Peyer's patch (tissue), 4 donors: Measurements from ENCODE around the gene INTU. TPM values are rescaled to one million over a fixed set of nuclear protein-coding genes. Genes with fewer than 3 reads are reported as not detected.

Source experiments
- DNase-seq, 3 donors: peaks; one replicate each; pipeline ENCODE4 v3.0.0-alpha.2; 2017 to 2019
- H3K27ac ChIP-seq, 4 donors: fragments of 200-600 bp; sonication (generic); one replicate each; pipeline ENCODE4 v1.5.1; 2016 to 2019
- H3K27me3 ChIP-seq, 2 donors: fragments of 200-600 bp; sonication (generic); one replicate each; pipeline ENCODE4 v1.5.1; 2019
- H3K36me3 ChIP-seq, 3 donors: fragments of 200-600 bp; sonication (generic); one replicate each; pipeline ENCODE4 v1.5.1; 2016 to 2019
- H3K4me1 ChIP-seq, 4 donors: fragments of 200-600 bp; sonication (generic); one replicate each; pipeline ENCODE4 v1.5.1; 2016 to 2019
- H3K4me3 ChIP-seq, 4 donors: fragments of 200-600 bp; sonication (generic); 1 replicate in 3 of 4; 2 replicates in 1 of 4; pipeline ENCODE4 v1.5.1; 2016 to 2019; ENCODE audit warnings: mild to moderate bottlenecking in 1 of 4
- H3K9me3 ChIP-seq, 4 donors: fragments of 200-600 bp; sonication (generic); one replicate each; pipeline ENCODE4 v1.5.1; 2016 to 2019; ENCODE audit warnings: mild to moderate bottlenecking in 1 of 4
- POLR2A ChIP-seq, 2 donors: fragments of 450-650 bp; IDR thresholded peaks; one replicate each; pipeline ENCODE4 v1.5.1; 2017; ENCODE audit warnings: antibody characterized with exemption in 2 of 2, mild to moderate bottlenecking in 2 of 2, moderate library complexity in 2 of 2
- total RNA-seq, 4 donors: library from RNA; depleted of rRNA; stranded (reverse); fragments of >200 nt; gene quantifications; one replicate each; pipeline ENCODE4 v1.1.0, GENCODE V29; 2016
- TF ChIP-seq, protein P1 (sequence below), 6 experiments: fragments of 450-650 bp in 4 of 6; fragments of 200-600 bp in 2 of 6; sonication (generic) in 1 of 6; IDR thresholded peaks; one replicate each; pipeline ENCODE4 v1.5.1; 2017 to 2019; ENCODE audit warnings: antibody characterized with exemption in 6 of 6, mild to moderate bottlenecking in 3 of 6, moderate library complexity in 1 of 6

Gene INTU
- total RNA-seq, 4 donors from 2014 or later, result 1.6 to 14.9 (median 2.3) TPM

DNA sequence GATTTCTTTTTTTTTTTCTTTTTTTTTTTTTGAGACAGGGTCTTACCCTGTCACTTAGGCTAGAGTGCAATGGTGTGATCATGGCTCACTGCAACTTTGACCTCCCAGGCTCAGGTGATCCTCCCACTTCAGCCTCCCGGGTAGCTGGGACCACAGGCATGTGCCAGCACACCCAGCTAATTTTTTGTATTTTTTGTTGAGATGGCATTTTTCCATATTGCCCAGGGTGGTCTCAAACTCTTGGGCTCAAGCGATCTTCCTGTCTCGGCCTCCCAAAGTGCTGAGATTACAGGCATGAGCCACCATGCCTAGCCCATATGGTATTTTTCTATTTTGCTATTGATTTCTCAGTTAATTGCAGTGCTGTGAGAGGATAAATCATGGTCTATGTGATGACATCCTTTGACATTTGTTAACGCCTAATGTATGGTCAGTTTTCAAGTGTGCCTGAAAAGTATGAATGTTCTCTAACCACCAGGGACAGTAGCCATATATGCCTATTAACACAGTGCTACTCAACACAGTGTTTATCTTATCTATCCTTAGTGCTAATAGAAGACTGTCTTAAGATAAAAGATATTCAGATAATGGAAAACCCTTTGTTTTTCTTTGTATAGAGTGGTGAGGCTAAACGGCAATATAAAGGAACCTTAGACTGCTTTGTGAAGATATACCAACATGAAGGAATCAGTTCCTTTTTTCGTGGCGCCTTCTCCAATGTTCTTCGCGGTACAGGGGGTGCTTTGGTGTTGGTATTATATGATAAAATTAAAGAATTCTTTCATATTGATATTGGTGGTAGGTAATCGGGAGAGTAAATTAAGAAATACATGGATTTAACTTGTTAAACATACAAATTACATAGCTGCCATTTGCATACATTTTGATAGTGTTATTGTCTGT, 140.3 kb downstream of the INTU start:
- Histone ChIP-seq H3K9me3 (no peaks in the 10 kb centered on the region), H3K27me3 (no peaks in the 10 kb centered on the region), H3K4me1 (no peaks in the 10 kb centered on the region), H3K4me3 (no peak overlapping the region), H3K27ac (no peak overlapping the region), H3K36me3 (no peaks in the 10 kb centered on the region)
- TF ChIP-seq, protein P1, sequence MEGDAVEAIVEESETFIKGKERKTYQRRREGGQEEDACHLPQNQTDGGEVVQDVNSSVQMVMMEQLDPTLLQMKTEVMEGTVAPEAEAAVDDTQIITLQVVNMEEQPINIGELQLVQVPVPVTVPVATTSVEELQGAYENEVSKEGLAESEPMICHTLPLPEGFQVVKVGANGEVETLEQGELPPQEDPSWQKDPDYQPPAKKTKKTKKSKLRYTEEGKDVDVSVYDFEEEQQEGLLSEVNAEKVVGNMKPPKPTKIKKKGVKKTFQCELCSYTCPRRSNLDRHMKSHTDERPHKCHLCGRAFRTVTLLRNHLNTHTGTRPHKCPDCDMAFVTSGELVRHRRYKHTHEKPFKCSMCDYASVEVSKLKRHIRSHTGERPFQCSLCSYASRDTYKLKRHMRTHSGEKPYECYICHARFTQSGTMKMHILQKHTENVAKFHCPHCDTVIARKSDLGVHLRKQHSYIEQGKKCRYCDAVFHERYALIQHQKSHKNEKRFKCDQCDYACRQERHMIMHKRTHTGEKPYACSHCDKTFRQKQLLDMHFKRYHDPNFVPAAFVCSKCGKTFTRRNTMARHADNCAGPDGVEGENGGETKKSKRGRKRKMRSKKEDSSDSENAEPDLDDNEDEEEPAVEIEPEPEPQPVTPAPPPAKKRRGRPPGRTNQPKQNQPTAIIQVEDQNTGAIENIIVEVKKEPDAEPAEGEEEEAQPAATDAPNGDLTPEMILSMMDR (IDR thresholded peaks at IDR 0.05), result no peak
- TF ChIP-seq POLR2A (IDR thresholded peaks at IDR 0.05), result no peak
- DNase-seq, result no peak

DNA sequence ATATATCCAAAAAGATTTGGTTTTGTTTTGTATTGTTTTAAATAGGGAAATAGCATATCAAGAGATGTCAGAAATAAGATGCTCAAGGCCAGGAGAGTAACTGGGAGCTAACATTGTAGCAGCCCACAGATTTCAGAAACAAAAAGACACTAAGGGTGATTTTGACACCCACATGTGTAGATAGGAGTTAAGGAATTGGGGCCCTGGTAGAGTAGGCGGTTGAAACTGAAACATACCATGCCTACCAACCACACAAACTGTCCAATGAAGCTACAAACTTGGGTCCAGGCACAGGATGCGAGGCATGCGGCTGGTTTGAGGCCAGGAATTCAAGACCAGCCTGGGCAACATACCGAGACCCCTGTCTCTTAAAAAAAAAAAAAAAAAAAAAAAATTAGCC, 143.1 kb downstream of the INTU start:
- Histone ChIP-seq H3K36me3 (no peaks in the 10 kb centered on the region), H3K27me3 (no peaks in the 10 kb centered on the region), H3K27ac (no peak overlapping the region), H3K4me1 (no peaks in the 10 kb centered on the region), H3K4me3 (no peak overlapping the region), H3K9me3 (no peaks in the 10 kb centered on the region)
- DNase-seq, result no peak
- no peak for TF ChIP-seq POLR2A (IDR thresholded peaks at IDR 0.05)
- TF ChIP-seq, protein P1 (IDR thresholded peaks at IDR 0.05), result no peak

Other genes starting within 250 kb of the INTU start
- not detected for gene SLC25A31, start 97.4 kb downstream of the INTU start, total RNA-seq
- 1 to 10 TPM; 2.0 to 2.6 (median 2.4) TPM for gene HSPA4L, start 149.4 kb downstream of the INTU start, total RNA-seq
- 1 to 10 TPM; 1.7 to 8.3 (median 3.7) TPM for gene PLK4, start 247.9 kb downstream of the INTU start, total RNA-seq